WTC11 (cell line): ENCODE measurements around the gene CPNE8. TPM values are rescaled to one million over a fixed set of nuclear protein-coding genes. Genes with fewer than 3 reads are reported as not detected.

Experiments
- ATAC-seq: fragments of 200-7000 bp; cut with Tn5 transposase; 2 replicates; pipeline ENCODE4 v1.10.0; 2021; ENCODE audit warnings: mild to moderate bottlenecking, moderate library complexity
- CTCF ChIA-PET: fragments of 300-600 bp; sonication (Branson Sonifier 250); formaldehyde crosslinking; loops from one replicate; lab custom pipeline; 2021; ENCODE audit warnings: antibody characterized with exemption; lab: Charles Lee
- POLR2A ChIA-PET: fragments of 350-600 bp; sonication (Branson Sonifier 250); formaldehyde crosslinking; loops from one replicate; lab custom pipeline; 2021; ENCODE audit warnings: antibody characterized with exemption; lab: Charles Lee
- DNase-seq: peaks from one replicate; pipeline ENCODE4 v3.0.0; 2021; ENCODE audit warnings: low spot score
- H3K27ac Mint-ChIP-seq: 2 replicates; pipeline ENCODE4 v1.8.0; 2021; ENCODE audit warnings: mixed read lengths
- H3K27me3 Mint-ChIP-seq: 2 replicates; pipeline ENCODE4 v1.8.0; 2021; ENCODE audit warnings: low read depth, mild to moderate bottlenecking, moderate library complexity, mixed read lengths
- H3K36me3 Mint-ChIP-seq: 2 replicates; pipeline ENCODE4 v1.8.0; 2021; ENCODE audit warnings: mixed read lengths
- H3K4me1 Mint-ChIP-seq: 2 replicates; pipeline ENCODE4 v1.8.0; 2022; ENCODE audit warnings: mixed read lengths
- H3K4me3 Mint-ChIP-seq: 2 replicates; pipeline ENCODE4 v1.8.0; 2021; ENCODE audit warnings: mild to moderate bottlenecking, moderate library complexity, mixed read lengths
- H3K9me3 Mint-ChIP-seq: 2 replicates; pipeline ENCODE4 v1.8.0; 2021; ENCODE audit warnings: mixed read lengths
- ATF3 ChIP-seq: sonication (generic); formaldehyde crosslinking; conservative IDR thresholded peaks from 2 replicates; pipeline ENCODE4 v1.8.1; 2022; ENCODE audit warnings: mild to moderate bottlenecking, missing genetic modification reagents
- ELF4 ChIP-seq: sonication (generic); formaldehyde crosslinking; IDR thresholded peaks from 2 replicates; pipeline ENCODE4 v1.8.1; 2022; ENCODE audit warnings: low read depth, mild to moderate bottlenecking, moderate library complexity, missing genetic modification reagents
- ESRRA ChIP-seq: sonication (generic); formaldehyde crosslinking; IDR thresholded peaks from 2 replicates; pipeline ENCODE4 v1.8.1; 2022; ENCODE audit warnings: mild to moderate bottlenecking, missing genetic modification reagents, borderline replicate concordance
- FOXP1 ChIP-seq: sonication (generic); formaldehyde crosslinking; IDR thresholded peaks from 2 replicates; pipeline ENCODE4 v1.8.0; 2022; ENCODE audit warnings: missing genetic modification reagents, mild to moderate bottlenecking, moderate library complexity, borderline replicate concordance
- HMGXB4 ChIP-seq: sonication (generic); formaldehyde crosslinking; IDR thresholded peaks from 2 replicates; pipeline ENCODE4 v1.8.1; 2023; ENCODE audit warnings: mild to moderate bottlenecking, moderate library complexity, missing genetic modification reagents
- IRF1 ChIP-seq: sonication (generic); formaldehyde crosslinking; IDR thresholded peaks from 2 replicates; pipeline ENCODE4 v1.8.0; 2023; ENCODE audit warnings: missing genetic modification reagents
- JAZF1 ChIP-seq: fragments of 250-450 bp; sonication (Bioruptor Pico); IDR thresholded peaks from 2 replicates; pipeline ENCODE4 v1.9.0; 2021; ENCODE audit warnings: moderate library complexity, mild to moderate bottlenecking, inconsistent platforms
- JUN ChIP-seq: sonication (generic); formaldehyde crosslinking; IDR thresholded peaks from 2 replicates; pipeline ENCODE4 v1.8.0; 2023; ENCODE audit warnings: mild to moderate bottlenecking, missing genetic modification reagents
- MYBL2 ChIP-seq: sonication (generic); formaldehyde crosslinking; IDR thresholded peaks from 2 replicates; pipeline ENCODE4 v1.8.1; 2023; ENCODE audit warnings: mild to moderate bottlenecking, moderate library complexity, missing genetic modification reagents
- NR2C2 ChIP-seq: sonication (generic); formaldehyde crosslinking; IDR thresholded peaks from 2 replicates; pipeline ENCODE4 v1.8.0; 2022; ENCODE audit warnings: mild to moderate bottlenecking, missing genetic modification reagents
- RELA ChIP-seq: sonication (generic); formaldehyde crosslinking; IDR thresholded peaks from 2 replicates; pipeline ENCODE4 v1.8.1; 2022; ENCODE audit warnings: missing genetic modification reagents, mild to moderate bottlenecking, borderline replicate concordance
- SOX15 ChIP-seq: fragments of 250-450 bp; sonication (Bioruptor Pico); IDR thresholded peaks from 2 replicates; pipeline ENCODE4 v1.9.0; 2021; ENCODE audit warnings: mild to moderate bottlenecking
- TEAD1 ChIP-seq: sonication (generic); formaldehyde crosslinking; IDR thresholded peaks from 2 replicates; pipeline ENCODE4 v1.8.0; 2022; ENCODE audit warnings: mild to moderate bottlenecking, missing genetic modification reagents
- USF2 ChIP-seq: sonication (generic); formaldehyde crosslinking; IDR thresholded peaks from 2 replicates; pipeline ENCODE4 v1.8.1; 2023; ENCODE audit warnings: mild to moderate bottlenecking, missing genetic modification reagents, moderate library complexity
- ZBTB21 ChIP-seq: sonication (generic); formaldehyde crosslinking; IDR thresholded peaks from 2 replicates; pipeline ENCODE4 v1.8.1; 2023; ENCODE audit warnings: mild to moderate bottlenecking, missing genetic modification reagents, borderline replicate concordance
- ZNF138 ChIP-seq: sonication (generic); formaldehyde crosslinking; conservative IDR thresholded peaks from 2 replicates; pipeline ENCODE4 v1.8.1; 2022; ENCODE audit warnings: mild to moderate bottlenecking, moderate library complexity, missing genetic modification reagents
- ZNF281 ChIP-seq: sonication (generic); formaldehyde crosslinking; IDR thresholded peaks from 2 replicates; pipeline ENCODE4 v1.8.0; 2023; ENCODE audit warnings: mild to moderate bottlenecking, missing genetic modification reagents
- total RNA-seq: library from RNA; stranded (reverse); gene quantifications from 3 replicates; pipeline ENCODE4 v1.2.3, GENCODE V29; 2021
- TF ChIP-seq, protein P1 (sequence below): fragments of 200-600 bp; IDR thresholded peaks from 2 replicates; pipeline ENCODE4 v1.8.0; 2022; ENCODE audit warnings: antibody characterized with exemption
- TF ChIP-seq, protein P2 (sequence below): fragments of 250-450 bp; sonication (Bioruptor Pico); IDR thresholded peaks from 2 replicates; pipeline ENCODE4 v1.9.0; 2021; ENCODE audit warnings: mild to moderate bottlenecking
- TF ChIP-seq, protein P3 (sequence below): sonication (generic); formaldehyde crosslinking; IDR thresholded peaks from 2 replicates; pipeline ENCODE4 v1.8.0; 2023; ENCODE audit warnings: missing genetic modification reagents, mild to moderate bottlenecking, borderline replicate concordance
- TF ChIP-seq, protein P4 (sequence below): sonication (generic); formaldehyde crosslinking; IDR thresholded peaks from 2 replicates; pipeline ENCODE4 v1.8.1; 2022; ENCODE audit warnings: mild to moderate bottlenecking, missing genetic modification reagents, moderate library complexity, borderline replicate concordance

CPNE8 gene
- total RNA-seq, 1 experiment from 2014 or later = 8.3 TPM

- TF ChIP-seq, protein P1, sequence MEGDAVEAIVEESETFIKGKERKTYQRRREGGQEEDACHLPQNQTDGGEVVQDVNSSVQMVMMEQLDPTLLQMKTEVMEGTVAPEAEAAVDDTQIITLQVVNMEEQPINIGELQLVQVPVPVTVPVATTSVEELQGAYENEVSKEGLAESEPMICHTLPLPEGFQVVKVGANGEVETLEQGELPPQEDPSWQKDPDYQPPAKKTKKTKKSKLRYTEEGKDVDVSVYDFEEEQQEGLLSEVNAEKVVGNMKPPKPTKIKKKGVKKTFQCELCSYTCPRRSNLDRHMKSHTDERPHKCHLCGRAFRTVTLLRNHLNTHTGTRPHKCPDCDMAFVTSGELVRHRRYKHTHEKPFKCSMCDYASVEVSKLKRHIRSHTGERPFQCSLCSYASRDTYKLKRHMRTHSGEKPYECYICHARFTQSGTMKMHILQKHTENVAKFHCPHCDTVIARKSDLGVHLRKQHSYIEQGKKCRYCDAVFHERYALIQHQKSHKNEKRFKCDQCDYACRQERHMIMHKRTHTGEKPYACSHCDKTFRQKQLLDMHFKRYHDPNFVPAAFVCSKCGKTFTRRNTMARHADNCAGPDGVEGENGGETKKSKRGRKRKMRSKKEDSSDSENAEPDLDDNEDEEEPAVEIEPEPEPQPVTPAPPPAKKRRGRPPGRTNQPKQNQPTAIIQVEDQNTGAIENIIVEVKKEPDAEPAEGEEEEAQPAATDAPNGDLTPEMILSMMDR = no peak
- no peak for TF ChIP-seq JUN
- TF ChIP-seq, protein P2, sequence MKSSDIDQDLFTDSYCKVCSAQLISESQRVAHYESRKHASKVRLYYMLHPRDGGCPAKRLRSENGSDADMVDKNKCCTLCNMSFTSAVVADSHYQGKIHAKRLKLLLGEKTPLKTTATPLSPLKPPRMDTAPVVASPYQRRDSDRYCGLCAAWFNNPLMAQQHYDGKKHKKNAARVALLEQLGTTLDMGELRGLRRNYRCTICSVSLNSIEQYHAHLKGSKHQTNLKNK (CRISPR knock-in tag) = no peak
- TF ChIP-seq, protein P3, sequence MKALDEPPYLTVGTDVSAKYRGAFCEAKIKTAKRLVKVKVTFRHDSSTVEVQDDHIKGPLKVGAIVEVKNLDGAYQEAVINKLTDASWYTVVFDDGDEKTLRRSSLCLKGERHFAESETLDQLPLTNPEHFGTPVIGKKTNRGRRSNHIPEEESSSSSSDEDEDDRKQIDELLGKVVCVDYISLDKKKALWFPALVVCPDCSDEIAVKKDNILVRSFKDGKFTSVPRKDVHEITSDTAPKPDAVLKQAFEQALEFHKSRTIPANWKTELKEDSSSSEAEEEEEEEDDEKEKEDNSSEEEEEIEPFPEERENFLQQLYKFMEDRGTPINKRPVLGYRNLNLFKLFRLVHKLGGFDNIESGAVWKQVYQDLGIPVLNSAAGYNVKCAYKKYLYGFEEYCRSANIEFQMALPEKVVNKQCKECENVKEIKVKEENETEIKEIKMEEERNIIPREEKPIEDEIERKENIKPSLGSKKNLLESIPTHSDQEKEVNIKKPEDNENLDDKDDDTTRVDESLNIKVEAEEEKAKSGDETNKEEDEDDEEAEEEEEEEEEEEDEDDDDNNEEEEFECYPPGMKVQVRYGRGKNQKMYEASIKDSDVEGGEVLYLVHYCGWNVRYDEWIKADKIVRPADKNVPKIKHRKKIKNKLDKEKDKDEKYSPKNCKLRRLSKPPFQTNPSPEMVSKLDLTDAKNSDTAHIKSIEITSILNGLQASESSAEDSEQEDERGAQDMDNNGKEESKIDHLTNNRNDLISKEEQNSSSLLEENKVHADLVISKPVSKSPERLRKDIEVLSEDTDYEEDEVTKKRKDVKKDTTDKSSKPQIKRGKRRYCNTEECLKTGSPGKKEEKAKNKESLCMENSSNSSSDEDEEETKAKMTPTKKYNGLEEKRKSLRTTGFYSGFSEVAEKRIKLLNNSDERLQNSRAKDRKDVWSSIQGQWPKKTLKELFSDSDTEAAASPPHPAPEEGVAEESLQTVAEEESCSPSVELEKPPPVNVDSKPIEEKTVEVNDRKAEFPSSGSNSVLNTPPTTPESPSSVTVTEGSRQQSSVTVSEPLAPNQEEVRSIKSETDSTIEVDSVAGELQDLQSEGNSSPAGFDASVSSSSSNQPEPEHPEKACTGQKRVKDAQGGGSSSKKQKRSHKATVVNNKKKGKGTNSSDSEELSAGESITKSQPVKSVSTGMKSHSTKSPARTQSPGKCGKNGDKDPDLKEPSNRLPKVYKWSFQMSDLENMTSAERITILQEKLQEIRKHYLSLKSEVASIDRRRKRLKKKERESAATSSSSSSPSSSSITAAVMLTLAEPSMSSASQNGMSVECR (CRISPR knock-in tag) = no peak
- TF ChIP-seq ZNF138 (CRISPR knock-in tag) = no peak
- no peak for TF ChIP-seq JAZF1 (CRISPR knock-in tag)
- TF ChIP-seq NR2C2 (CRISPR knock-in tag) = no peak
- TF ChIP-seq SOX15 (CRISPR knock-in tag) = no peak
- no peak for TF ChIP-seq ESRRA (CRISPR knock-in tag)
- TF ChIP-seq ZBTB21 (CRISPR knock-in tag) = no peak
- no peak for TF ChIP-seq ATF3
- no peak for TF ChIP-seq FOXP1 (CRISPR knock-in tag)
These were observed 129.9 kb downstream of the CPNE8 start (continued) for GRCh38 chr12:38775457-38775856.

- no peaks in the 10 kb centered on the region for H3K27me3 Mint-ChIP-seq
- CTCF ChIA-PET = no interaction called here
- peaks cover 16% of the 10 kb centered on the region for H3K4me1 Mint-ChIP-seq
- H3K9me3 Mint-ChIP-seq = peaks cover 1% of the 10 kb centered on the region; the same call in 1 of the 2 replicates
- ATAC-seq (no peak), DNase-seq (no peak)
- H3K27ac Mint-ChIP-seq = no peak overlapping the region
- POLR2A ChIA-PET = no interaction called here
- no peaks in the 10 kb centered on the region for H3K36me3 Mint-ChIP-seq
- no peak overlapping the region for H3K4me3 Mint-ChIP-seq
- TF ChIP-seq TEAD1 (no peak), USF2 (CRISPR knock-in tag) (no peak), IRF1 (CRISPR knock-in tag) (no peak), ZNF281 (CRISPR knock-in tag) (no peak), ELF4 (CRISPR knock-in tag) (no peak), RELA (CRISPR knock-in tag) (no peak), HMGXB4 (CRISPR knock-in tag) (no peak), MYBL2 (CRISPR knock-in tag) (no peak)
- TF ChIP-seq, protein P4, sequence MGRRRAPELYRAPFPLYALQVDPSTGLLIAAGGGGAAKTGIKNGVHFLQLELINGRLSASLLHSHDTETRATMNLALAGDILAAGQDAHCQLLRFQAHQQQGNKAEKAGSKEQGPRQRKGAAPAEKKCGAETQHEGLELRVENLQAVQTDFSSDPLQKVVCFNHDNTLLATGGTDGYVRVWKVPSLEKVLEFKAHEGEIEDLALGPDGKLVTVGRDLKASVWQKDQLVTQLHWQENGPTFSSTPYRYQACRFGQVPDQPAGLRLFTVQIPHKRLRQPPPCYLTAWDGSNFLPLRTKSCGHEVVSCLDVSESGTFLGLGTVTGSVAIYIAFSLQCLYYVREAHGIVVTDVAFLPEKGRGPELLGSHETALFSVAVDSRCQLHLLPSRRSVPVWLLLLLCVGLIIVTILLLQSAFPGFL = no peak
These were observed 133.0 kb downstream of the CPNE8 start for GRCh38 chr12:38772437-38772836.
